Dermis blood vessel endothelial cell (primary cell): ENCODE results near the gene CNTFR. TPM values are rescaled to one million over a fixed set of nuclear protein-coding genes. Genes with fewer than 3 reads are reported as not detected.
A peak's percentile ranks its signal among the peaks of the same experiment; 100 is the strongest.

Experiments
- DNase-seq: peaks from one replicate; pipeline ENCODE4 v3.0.0; 2010
- total RNA-seq: library from RNA; depleted of rRNA; stranded (reverse); fragments of >200 nt; gene quantifications from 2 replicates; pipeline ENCODE4 v1.2.3, GENCODE V29; 2014

CNTFR gene
- total RNA-seq, 1 donor from 2014 or later, result not detected

- no peak for DNase-seq
Observed at GRCh38 chr9:34505370-34506120, 84.0 kb downstream of the CNTFR start.

GRCh38 chr9:34503406-34503805 lies 86.1 kb downstream of the CNTFR start:
- DNase-seq, result no peak

GRCh38 chr9:34502891-34503290 lies 86.6 kb downstream of the CNTFR start:
- no peak for DNase-seq

- no peak for DNase-seq
Observed at GRCh38 chr9:34502471-34502870, 87.1 kb downstream of the CNTFR start.

- peak; percentile 45 for DNase-seq
Observed at GRCh38 chr9:34501889-34502425, 87.6 kb downstream of the CNTFR start.

Other genes with a start within 250 kb of the CNTFR start
- gene MYORG, start 212.8 kb downstream of the CNTFR start, total RNA-seq, result 4.9 and 8.0 TPM in 2 replicates
- 9.2 and 14.7 TPM in 2 replicates for gene FAM219A, start 131.2 kb downstream of the CNTFR start, total RNA-seq
- not detected in 2 replicates for gene DNAI1, start 130.9 kb downstream of the CNTFR start, total RNA-seq
- gene ENHO, start 66.7 kb downstream of the CNTFR start, total RNA-seq, result 0.42 TPM in 1 of 2 replicates, not detected in the other
- 21.4 and 31.8 TPM in 2 replicates for gene RPP25L, start 22.4 kb upstream of the CNTFR start, total RNA-seq
- 65.3 and 74.4 TPM in 2 replicates for gene DCTN3, start 30.8 kb upstream of the CNTFR start, total RNA-seq
- 0.09 and 0.51 TPM in 2 replicates for gene ARID3C, start 39.3 kb upstream of the CNTFR start, total RNA-seq
- gene SIGMAR1, start 48.1 kb upstream of the CNTFR start, total RNA-seq, result 37.1 and 63.5 TPM in 2 replicates
- gene GALT, start 57.0 kb upstream of the CNTFR start, total RNA-seq, result 36.8 and 45.3 TPM in 2 replicates
- 7.0 and 10.4 TPM in 2 replicates for gene IL11RA, start 62.5 kb upstream of the CNTFR start, total RNA-seq
- gene CCL27, start 72.9 kb upstream of the CNTFR start, total RNA-seq, result not detected in 2 replicates
- not detected in 2 replicates for gene CCL19, start 101.6 kb upstream of the CNTFR start, total RNA-seq
- 1.4 and 2.5 TPM in 2 replicates for gene CCL21, start 120.4 kb upstream of the CNTFR start, total RNA-seq